ENCODE data around the gene FAM20A. TPM values are rescaled to one million over a fixed set of nuclear protein-coding genes. Genes with fewer than 3 reads are reported as not detected.

FAM20A gene
- total and polyA plus RNA-seq, 5 donors = 2.0 to 10.1 (median 3.1) TPM

DNA sequence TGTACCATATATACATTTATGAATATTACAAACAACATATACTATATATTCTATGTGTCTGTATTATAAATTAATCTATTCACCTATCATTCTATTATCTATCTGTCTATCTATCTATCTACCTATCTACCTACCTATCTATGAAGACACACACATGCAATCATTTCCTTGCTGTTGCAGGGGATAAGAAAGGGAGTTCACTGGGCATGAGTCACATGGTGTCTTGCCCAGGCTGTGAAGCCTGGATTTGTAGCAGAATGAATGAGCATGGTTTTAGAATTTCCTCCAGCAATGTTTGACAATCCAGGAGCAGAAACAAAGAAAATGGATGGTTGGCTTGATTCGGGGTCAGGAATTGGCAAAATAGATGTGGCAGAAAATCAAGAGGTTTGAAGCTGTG, 23.2 kb upstream of the FAM20A start:
- no peak for ATAC-seq
- Histone ChIP-seq H3K4me1 (ENCODE audit: control insufficient read depth, insufficient read depth, low read length) (no peaks in the 10 kb centered on the region), H3K9me3 (ENCODE audit: control insufficient read depth, low read length) (no peaks in the 10 kb centered on the region), H3K4me3 (ENCODE audit: low read length) (no peak overlapping the region), H3K27ac (ENCODE audit: low read length) (no peak overlapping the region), H3K27me3 (ENCODE audit: control insufficient read depth, insufficient read depth) (no peaks in the 10 kb centered on the region)
- WGBS = 89% methylated on average over 1 of the region's 1 CpG
- no peak for DNase-seq
- intact Hi-C loops (cut with DNase I) = no loop called here

DNA sequence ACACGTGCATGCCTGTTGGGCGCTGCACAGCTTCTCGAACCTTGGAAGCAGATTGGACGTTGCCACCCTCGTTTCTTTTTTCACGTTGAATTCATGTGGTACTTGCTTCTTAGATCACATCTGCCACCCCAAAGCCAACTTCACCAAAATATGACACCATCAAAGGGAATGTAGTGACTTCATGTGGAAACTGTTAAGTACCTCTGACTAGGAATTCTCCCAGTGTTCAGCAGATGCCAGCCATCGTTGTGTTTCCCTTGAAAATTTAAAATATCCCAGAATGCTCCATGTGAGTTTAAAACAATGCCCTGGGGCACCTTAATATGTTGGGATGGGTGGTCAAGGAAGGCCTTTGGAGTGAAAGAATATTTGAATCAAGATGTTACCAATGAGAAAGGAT, 22.6 kb upstream of the FAM20A start:
- no peak for DNase-seq
- Histone ChIP-seq H3K4me3 (ENCODE audit: low read length) (no peak overlapping the region), H3K27ac (ENCODE audit: low read length) (no peak overlapping the region), H3K4me1 (ENCODE audit: control insufficient read depth, insufficient read depth, low read length) (no peaks in the 10 kb centered on the region), H3K9me3 (ENCODE audit: control insufficient read depth, low read length) (no peaks in the 10 kb centered on the region), H3K27me3 (ENCODE audit: control insufficient read depth, insufficient read depth) (no peaks in the 10 kb centered on the region)
- 79% methylated on average over 7 of the region's 7 CpGs for WGBS
- no peak for ATAC-seq
- intact Hi-C loops (cut with DNase I) = no loop called here

DNA sequence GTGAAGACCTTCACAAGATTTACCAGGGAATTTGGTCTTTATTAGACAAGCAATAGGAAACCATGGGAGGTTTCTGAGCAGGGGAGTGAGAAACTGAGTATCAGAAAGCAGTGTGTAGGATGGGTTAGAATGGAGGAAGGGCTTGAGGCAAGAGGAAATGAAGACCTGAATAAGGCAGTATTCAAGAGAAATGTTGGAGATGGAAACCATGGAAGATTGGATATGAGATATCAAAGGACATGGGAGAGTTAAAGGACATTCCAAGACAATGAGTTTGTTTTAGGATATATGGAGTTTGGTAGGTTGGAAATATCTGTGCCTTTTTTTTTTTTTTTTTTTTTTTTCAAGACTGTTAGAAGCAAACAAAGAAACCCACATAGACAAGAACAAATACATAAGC, 21.3 kb upstream of the FAM20A start:
- no peak overlapping the region for H3K4me3 ChIP-seq (ENCODE audit: low read length)
- intact Hi-C loops (cut with DNase I) = no loop called here
- no peaks in the 10 kb centered on the region for H3K9me3 ChIP-seq (ENCODE audit: control insufficient read depth, low read length)
- DNase-seq (no peak), ATAC-seq (no peak)
- no peaks in the 10 kb centered on the region for H3K27me3 ChIP-seq (ENCODE audit: control insufficient read depth, insufficient read depth)
- no peak overlapping the region for H3K27ac ChIP-seq (ENCODE audit: low read length)
- H3K4me1 ChIP-seq (ENCODE audit: control insufficient read depth, insufficient read depth, low read length) = no peaks in the 10 kb centered on the region

DNA sequence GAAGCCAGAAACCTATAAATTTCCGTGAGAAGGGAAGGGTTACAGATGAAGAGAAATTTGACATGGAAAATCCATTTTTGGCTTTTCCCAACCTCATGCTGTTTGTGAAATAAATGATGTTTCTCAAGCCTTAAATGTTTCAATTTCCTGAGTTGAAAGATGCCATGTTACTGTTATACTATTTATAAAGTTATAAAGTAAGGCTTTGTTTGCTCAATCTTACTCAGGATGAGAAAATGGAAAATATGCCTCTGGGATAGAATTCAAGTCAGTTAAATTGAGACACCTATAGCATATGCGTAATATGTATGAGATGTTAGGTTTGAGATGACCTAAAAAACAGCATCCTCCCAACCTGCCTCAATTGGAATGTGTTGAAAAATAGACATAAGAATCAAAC, 19.9 kb upstream of the FAM20A start:
- no peaks in the 10 kb centered on the region for H3K9me3 ChIP-seq (ENCODE audit: control insufficient read depth, low read length)
- 78% methylated on average over 2 of the region's 2 CpGs for WGBS

DNA sequence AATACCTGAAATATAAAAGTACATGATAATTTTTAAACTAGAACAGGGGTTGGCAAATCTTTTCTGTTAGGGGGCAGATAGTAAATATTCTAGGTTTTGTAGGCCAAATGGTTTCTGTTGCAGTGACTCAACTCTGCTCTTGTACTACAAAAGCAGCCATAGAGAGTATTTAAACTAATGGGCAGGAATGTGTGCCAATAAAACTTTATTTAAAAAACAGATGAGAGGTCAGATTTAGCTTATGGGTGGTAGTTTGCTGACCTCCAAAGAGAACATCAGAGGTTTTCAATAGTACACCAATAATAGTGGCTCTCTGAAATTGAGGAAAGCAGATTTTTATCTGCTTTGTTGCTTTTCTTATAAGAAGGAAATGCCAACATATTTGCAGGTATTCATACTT, 15.2 kb upstream of the FAM20A start:
- Histone ChIP-seq H3K4me1 (ENCODE audit: control insufficient read depth, insufficient read depth, low read length) (no peaks in the 10 kb centered on the region), H3K4me3 (ENCODE audit: low read length) (no peak overlapping the region), H3K27me3 (ENCODE audit: control insufficient read depth, insufficient read depth) (no peaks in the 10 kb centered on the region), H3K27ac (ENCODE audit: low read length) (no peak overlapping the region), H3K9me3 (ENCODE audit: control insufficient read depth, low read length) (no peaks in the 10 kb centered on the region)
- no peak for ATAC-seq
- no peak for DNase-seq
- intact Hi-C loops (cut with DNase I) = loop anchor here in 1 of 4 donors (10.0 kb wide), 1 partner anchor 82 kb away; no protein-coding TSS in a partner anchor

More for the DNA sequence above, 19.9 kb upstream of the FAM20A start:
- Histone ChIP-seq H3K27ac (ENCODE audit: low read length) (no peak overlapping the region), H3K4me1 (ENCODE audit: control insufficient read depth, insufficient read depth, low read length) (no peaks in the 10 kb centered on the region), H3K4me3 (ENCODE audit: low read length) (no peak overlapping the region), H3K27me3 (ENCODE audit: control insufficient read depth, insufficient read depth) (no peaks in the 10 kb centered on the region)
- intact Hi-C loops (cut with DNase I) = no loop called here
- ATAC-seq (no peak), DNase-seq (no peak)

DNA sequence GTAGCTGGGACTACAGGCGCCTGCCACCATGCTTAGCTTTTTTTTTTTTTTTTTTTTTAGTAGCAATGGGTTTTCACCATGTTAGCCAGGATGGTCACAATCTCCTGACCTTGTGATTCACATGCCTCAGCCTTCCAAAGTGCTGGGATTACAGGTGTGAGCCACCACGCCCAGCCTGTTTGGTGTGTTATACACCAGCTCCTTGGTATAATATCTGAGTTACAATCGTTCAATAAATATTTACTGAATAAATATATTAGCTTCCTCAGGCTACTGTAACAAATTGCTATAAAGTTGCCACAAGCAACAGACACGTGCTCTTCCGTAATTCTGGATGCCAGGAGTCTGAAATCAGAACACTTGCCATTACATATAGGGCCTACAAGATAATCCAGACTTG, 13.6 kb upstream of the FAM20A start:
- Histone ChIP-seq H3K9me3 (ENCODE audit: control insufficient read depth, low read length) (no peaks in the 10 kb centered on the region), H3K4me3 (ENCODE audit: low read length) (no peak overlapping the region), H3K4me1 (ENCODE audit: control insufficient read depth, insufficient read depth, low read length) (no peaks in the 10 kb centered on the region), H3K27ac (ENCODE audit: low read length) (no peak overlapping the region), H3K27me3 (ENCODE audit: control insufficient read depth, insufficient read depth) (no peaks in the 10 kb centered on the region)
- ATAC-seq (no peak), DNase-seq (no peak)
- intact Hi-C loops (cut with DNase I) = loop anchor here in 1 of 4 donors (10.0 kb wide), 1 partner anchor 80 kb away; no protein-coding TSS in a partner anchor
- WGBS = 94% methylated on average over 5 of the region's 5 CpGs

DNA sequence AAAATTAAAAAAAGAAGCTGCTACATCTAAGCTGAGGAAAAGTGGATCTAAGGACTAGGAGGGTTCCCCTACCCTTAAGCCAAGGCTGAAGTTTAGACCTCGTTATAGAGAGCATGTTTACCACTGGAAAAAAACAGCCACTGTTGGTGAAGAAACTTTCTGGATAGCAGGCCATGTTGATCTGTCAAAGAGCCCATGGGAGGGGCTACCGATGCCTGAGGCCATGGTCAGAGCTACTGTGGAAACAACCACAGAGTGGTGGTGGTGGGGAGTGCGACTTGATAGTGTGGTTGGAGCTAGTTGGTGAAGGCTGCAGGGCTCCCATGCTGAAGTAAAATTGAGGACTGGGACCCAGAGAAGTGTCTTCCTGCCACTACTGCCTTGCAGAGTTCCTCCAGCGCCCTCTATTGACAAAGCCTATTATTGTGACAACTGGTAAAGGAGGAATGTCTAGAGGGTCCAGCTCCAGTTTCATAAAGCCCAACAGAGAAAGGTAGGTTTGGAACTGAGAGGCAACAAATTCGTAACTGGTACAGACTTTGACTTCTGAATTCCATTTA, 12.7 kb upstream of the FAM20A start:
- Histone ChIP-seq H3K27ac (ENCODE audit: low read length) (no peak overlapping the region), H3K27me3 (ENCODE audit: control insufficient read depth, insufficient read depth) (no peaks in the 10 kb centered on the region), H3K4me1 (ENCODE audit: control insufficient read depth, insufficient read depth, low read length) (no peaks in the 10 kb centered on the region), H3K9me3 (ENCODE audit: control insufficient read depth, low read length) (no peaks in the 10 kb centered on the region), H3K4me3 (ENCODE audit: low read length) (no peak overlapping the region)
- WGBS = 44% methylated on average over 5 of the region's 5 CpGs
- intact Hi-C loops (cut with DNase I) = loop anchor here in 1 of 4 donors (10.0 kb wide), 1 partner anchor 79 kb away; no protein-coding TSS in a partner anchor
- DNase-seq = peak in 2 of 3 donors; percentile 28 to 29
- peak; percentile 36 to 85 for ATAC-seq

DNA sequence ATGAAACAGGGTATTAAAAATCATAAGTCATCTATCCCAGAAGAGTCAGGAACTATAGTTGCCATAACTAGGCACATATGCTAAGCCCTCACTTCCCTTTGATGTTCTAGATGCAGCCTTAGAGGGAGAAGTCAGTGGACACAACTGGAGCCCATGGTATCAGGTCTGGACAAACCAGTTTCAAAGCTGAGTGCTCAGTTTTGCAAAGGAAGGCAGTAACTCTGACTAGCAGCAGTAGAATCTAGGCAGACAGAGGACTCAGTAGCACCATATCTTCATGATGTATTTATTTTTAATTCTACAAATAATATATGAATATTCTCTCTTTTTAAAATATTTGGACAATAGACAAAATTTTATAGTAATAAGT, 11.7 kb upstream of the FAM20A start:
- no peak overlapping the region for H3K4me3 ChIP-seq (ENCODE audit: low read length)
- intact Hi-C loops (cut with DNase I) = loop anchor here in 1 of 4 donors (10.0 kb wide), 1 partner anchor 78 kb away; no protein-coding TSS in a partner anchor
- no peaks in the 10 kb centered on the region for H3K4me1 ChIP-seq (ENCODE audit: control insufficient read depth, insufficient read depth, low read length)
- H3K27me3 ChIP-seq (ENCODE audit: control insufficient read depth, insufficient read depth) = no peaks in the 10 kb centered on the region
- no peak for DNase-seq
- no peak overlapping the region for H3K27ac ChIP-seq (ENCODE audit: low read length)
- ATAC-seq = no peak
- H3K9me3 ChIP-seq (ENCODE audit: control insufficient read depth, low read length) = no peaks in the 10 kb centered on the region

DNA sequence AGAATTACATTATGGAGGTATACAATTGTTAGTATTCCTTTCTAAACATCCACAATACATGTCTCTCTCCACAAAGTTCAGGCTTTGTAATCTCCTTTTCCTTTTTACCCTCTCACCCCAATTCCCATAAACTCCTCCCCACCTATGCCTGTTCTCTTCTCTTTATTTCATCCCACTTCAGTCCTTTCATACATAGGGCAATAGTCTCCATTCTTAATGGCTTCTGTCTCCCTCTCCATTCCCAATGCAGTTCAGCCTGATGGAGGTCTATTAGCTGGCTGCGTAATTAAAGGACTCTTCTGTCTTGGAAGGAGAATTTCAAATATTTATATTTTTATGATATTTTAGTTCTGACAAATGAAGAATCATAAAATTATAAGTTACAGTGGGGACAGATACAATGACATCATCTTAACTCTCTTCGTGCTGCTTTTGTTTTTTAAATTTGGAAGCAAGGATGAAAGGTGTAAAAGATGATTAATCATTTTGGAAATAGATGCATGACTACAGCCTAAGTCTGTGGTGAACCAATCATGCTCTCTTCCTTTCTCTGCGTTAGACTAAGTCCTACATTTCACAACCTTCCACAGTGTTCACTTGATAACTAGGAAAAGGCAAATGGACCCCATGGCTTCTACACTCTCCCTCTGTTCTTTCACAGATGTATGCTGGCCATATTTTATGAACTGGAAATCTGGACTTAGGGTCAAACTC, 11.2 kb upstream of the FAM20A start:
- Histone ChIP-seq H3K4me1 (ENCODE audit: control insufficient read depth, insufficient read depth, low read length) (no peaks in the 10 kb centered on the region), H3K4me3 (ENCODE audit: low read length) (no peak overlapping the region), H3K27ac (ENCODE audit: low read length) (no peak overlapping the region), H3K27me3 (ENCODE audit: control insufficient read depth, insufficient read depth) (no peaks in the 10 kb centered on the region), H3K9me3 (ENCODE audit: control insufficient read depth, low read length) (no peaks in the 10 kb centered on the region)
- ATAC-seq = no peak
- 79% methylated on average over 3 of the region's 3 CpGs for WGBS
- no peak for DNase-seq
- intact Hi-C loops (cut with DNase I) = loop anchor here in 1 of 4 donors (10.0 kb wide), 1 partner anchor 78 kb away; no protein-coding TSS in a partner anchor

DNA sequence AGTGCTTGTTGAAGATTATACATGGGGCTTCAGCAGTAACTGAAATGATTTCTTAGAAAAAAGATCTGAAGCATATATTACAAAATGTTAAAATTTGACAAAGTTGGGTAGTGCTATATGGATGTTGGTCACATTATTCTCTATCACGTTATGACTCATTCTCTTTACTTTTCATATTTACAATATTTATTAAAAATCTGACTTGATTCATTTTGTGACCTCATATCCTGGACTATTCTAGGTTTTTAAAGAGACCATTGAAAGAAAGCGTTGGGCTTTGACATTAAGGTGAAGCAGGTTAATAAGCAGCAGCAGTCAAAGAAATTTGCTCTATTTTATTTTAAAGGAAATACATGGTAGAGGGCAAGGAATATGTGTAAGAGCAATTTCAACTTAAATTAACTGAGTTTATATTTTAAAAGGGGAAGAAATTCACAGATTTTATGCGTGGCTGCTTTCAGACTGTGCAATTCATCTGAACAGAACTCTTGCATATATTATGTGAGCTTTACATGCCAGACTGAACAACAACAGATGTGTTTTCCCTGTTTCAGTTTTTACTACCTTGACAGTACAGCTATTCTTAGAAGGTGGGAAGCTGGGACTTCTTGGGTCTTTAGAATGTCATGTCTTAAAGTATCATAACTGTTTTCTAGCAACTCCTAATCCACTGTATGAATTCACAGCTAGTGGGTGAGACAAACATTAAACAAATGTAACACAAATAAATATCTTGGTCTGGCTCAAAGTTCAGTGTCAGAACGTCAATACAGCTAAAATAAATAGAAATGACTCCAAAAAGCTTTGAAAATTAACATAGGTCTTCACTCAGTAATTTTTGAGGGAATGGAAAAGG, 10.4 kb upstream of the FAM20A start:
- Histone ChIP-seq H3K4me1 (ENCODE audit: control insufficient read depth, insufficient read depth, low read length) (no peaks in the 10 kb centered on the region), H3K9me3 (ENCODE audit: control insufficient read depth, low read length) (no peaks in the 10 kb centered on the region), H3K27ac (ENCODE audit: low read length) (no peak overlapping the region), H3K27me3 (ENCODE audit: control insufficient read depth, insufficient read depth) (no peaks in the 10 kb centered on the region), H3K4me3 (ENCODE audit: low read length) (no peak overlapping the region)
- ATAC-seq = no peak
- DNase-seq = no peak
- intact Hi-C loops (cut with DNase I) = loop anchor here in 1 of 4 donors (10.0 kb wide), 1 partner anchor 77 kb away; no protein-coding TSS in a partner anchor
- 70% methylated on average over 4 of the region's 4 CpGs for WGBS

DNA sequence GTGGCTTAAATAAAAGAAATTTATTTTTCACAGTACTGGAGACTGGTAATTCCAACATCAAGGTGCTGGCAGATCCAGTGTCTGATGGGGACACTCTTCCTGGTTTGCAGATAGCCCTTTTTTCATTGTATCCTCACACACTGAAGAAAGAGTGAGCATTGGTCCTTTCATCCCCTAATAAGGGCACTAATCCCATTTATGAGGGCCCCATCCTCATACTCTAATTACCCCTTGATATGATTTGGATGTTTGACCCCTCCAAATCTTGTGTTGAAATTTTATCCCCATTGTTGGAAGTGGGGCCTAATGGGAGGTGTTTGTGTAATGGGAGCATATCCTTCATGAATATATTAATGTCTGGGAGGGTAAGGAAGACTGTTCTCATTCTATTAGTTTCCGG, 9.4 kb upstream of the FAM20A start:
- no peaks in the 10 kb centered on the region for H3K27me3 ChIP-seq (ENCODE audit: control insufficient read depth, insufficient read depth)
- no peak for ATAC-seq
- no peak overlapping the region for H3K27ac ChIP-seq (ENCODE audit: low read length)
- WGBS = 96% methylated on average over 1 of the region's 1 CpG
- no peaks in the 10 kb centered on the region for H3K9me3 ChIP-seq (ENCODE audit: control insufficient read depth, low read length)
- intact Hi-C loops (cut with DNase I) = loop anchor here in 1 of 4 donors (10.0 kb wide), 1 partner anchor 76 kb away; no protein-coding TSS in a partner anchor
- no peaks in the 10 kb centered on the region for H3K4me1 ChIP-seq (ENCODE audit: control insufficient read depth, insufficient read depth, low read length)
- no peak overlapping the region for H3K4me3 ChIP-seq (ENCODE audit: low read length)
- no peak for DNase-seq
